RWPE2 (cell line): Measurements from ENCODE around the gene TTC23L.
A peak's percentile ranks its signal among the peaks of the same experiment; 100 is the strongest.

Source experiments
- ATAC-seq: fragments of 200-7000 bp; cut with Tn5 transposase; 3 replicates; pipeline ENCODE4 v1.9.1; 2021; ENCODE audit warnings: low read depth
- DNase-seq: peaks from one replicate; pipeline ENCODE4 v3.0.0-alpha.2; 2020; ENCODE audit warnings: low spot score
- H3K27ac ChIP-seq: fragments of 450-650 bp; 2 replicates; pipeline ENCODE4 v1.5.1; 2017; ENCODE audit warnings: mild to moderate bottlenecking; ENCODE audit not compliant: poor library complexity, severe bottlenecking
- H3K27me3 ChIP-seq: fragments of 250-450 bp; sonication (Bioruptor Pico); 2 replicates; pipeline ENCODE4 v1.5.1; 2021; ENCODE audit warnings: mild to moderate bottlenecking, moderate library complexity; ENCODE audit not compliant: insufficient read depth, poor library complexity, severe bottlenecking
- H3K36me3 ChIP-seq: fragments of 250-450 bp; sonication (Bioruptor Pico); 2 replicates; pipeline ENCODE4 v1.5.1; 2020; ENCODE audit warnings: low read depth, mild to moderate bottlenecking, moderate library complexity
- H3K4me1 ChIP-seq: fragments of 250-450 bp; sonication (Bioruptor Pico); 2 replicates; pipeline ENCODE4 v1.5.1; 2021; ENCODE audit warnings: mild to moderate bottlenecking, moderate library complexity; ENCODE audit not compliant: insufficient read depth, poor library complexity, severe bottlenecking
- H3K4me3 ChIP-seq: fragments of 250-450 bp; sonication (Bioruptor Pico); 2 replicates; pipeline ENCODE4 v1.5.1; 2021; ENCODE audit warnings: mild to moderate bottlenecking, moderate library complexity; ENCODE audit not compliant: severe bottlenecking
- H3K9me3 ChIP-seq: fragments of 250-450 bp; sonication (Bioruptor Pico); 2 replicates; pipeline ENCODE4 v1.5.1; 2021; ENCODE audit warnings: mild to moderate bottlenecking, moderate library complexity; ENCODE audit not compliant: severe bottlenecking
- CTCF ChIP-seq: fragments of 450-650 bp; IDR thresholded peaks from one replicate; pipeline ENCODE4 v1.5.1; 2017; ENCODE audit warnings: mild to moderate bottlenecking, moderate library complexity; ENCODE audit not compliant: poor library complexity, severe bottlenecking

Gene TTC23L

GRCh38 chr5:34898258-34898895, 59.4 kb downstream of the TTC23L start:
- Histone ChIP-seq H3K4me3 (no peak overlapping the region), H3K4me1 (peaks cover 6% of the 10 kb centered on the region), H3K27ac (no peak overlapping the region), H3K36me3 (peaks cover 15% of the 10 kb centered on the region), H3K27me3 (no peaks in the 10 kb centered on the region), H3K9me3 (no peaks in the 10 kb centered on the region)
- TF ChIP-seq CTCF: peak; percentile 96
- no peak for DNase-seq
- peak; percentile 84 for ATAC-seq

DNA sequence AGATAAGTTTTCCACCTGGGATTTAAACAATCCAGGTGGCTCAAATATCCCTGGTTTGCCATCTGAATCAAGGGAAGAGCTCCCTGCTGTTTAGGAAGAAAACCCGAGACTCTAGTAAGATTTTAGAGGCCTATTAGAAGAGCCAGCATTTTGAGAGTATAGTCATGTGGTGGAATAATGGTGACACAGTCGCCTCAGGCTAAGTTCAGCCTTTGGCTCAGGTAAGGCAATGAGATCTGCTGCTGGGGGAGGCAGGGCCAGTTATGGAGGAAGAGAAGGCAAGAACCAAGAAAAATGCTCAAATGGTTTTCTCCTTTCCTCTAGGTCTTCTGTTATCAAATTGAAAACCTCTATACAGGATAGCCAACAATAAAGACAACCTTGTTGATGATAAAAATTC, 60.1 kb downstream of the TTC23L start:
- DNase-seq: no peak
- H3K4me3 ChIP-seq: no peak overlapping the region
- peaks cover 19% of the 10 kb centered on the region for H3K36me3 ChIP-seq
- no peak for ATAC-seq
- H3K9me3 ChIP-seq: no peaks in the 10 kb centered on the region
- H3K27me3 ChIP-seq: no peaks in the 10 kb centered on the region
- peaks cover 6% of the 10 kb centered on the region for H3K4me1 ChIP-seq
- H3K27ac ChIP-seq: no peak overlapping the region
- no peak for TF ChIP-seq CTCF

DNA sequence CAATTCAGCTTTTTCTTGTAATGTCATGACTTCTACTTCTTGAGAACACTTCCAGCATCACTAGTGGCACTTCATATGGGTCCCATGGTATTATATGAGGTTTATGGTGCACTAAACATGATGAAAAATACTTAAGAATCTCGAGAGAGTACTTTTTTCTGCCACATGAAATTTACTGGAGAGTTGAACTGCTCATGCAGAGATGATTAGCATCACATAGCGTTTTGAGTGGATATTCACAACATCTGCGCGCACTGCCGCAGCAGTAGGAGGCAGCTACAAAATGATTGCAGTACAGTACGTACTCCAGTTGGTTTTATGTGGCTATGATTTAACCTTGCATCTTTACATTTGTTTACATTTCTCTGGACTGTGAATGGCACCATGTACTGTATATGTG, 61.7 kb downstream of the TTC23L start:
- Histone ChIP-seq H3K9me3 (no peaks in the 10 kb centered on the region), H3K4me1 (peaks cover 6% of the 10 kb centered on the region), H3K4me3 (no peak overlapping the region), H3K27me3 (no peaks in the 10 kb centered on the region), H3K27ac (no peak overlapping the region), H3K36me3 (peaks cover 32% of the 10 kb centered on the region)
- TF ChIP-seq CTCF: no peak
- DNase-seq: no peak
- ATAC-seq: no peak

GRCh38 chr5:34903260-34903659, 64.3 kb downstream of the TTC23L start:
- ATAC-seq (no peak), DNase-seq (no peak)
- H3K9me3 ChIP-seq: no peaks in the 10 kb centered on the region
- no peaks in the 10 kb centered on the region for H3K4me1 ChIP-seq
- no peak overlapping the region for H3K27ac ChIP-seq
- no peaks in the 10 kb centered on the region for H3K27me3 ChIP-seq
- H3K4me3 ChIP-seq: no peak overlapping the region
- TF ChIP-seq CTCF: no peak
- H3K36me3 ChIP-seq: peaks cover 56% of the 10 kb centered on the region

- Histone ChIP-seq H3K36me3 (peaks cover 78% of the 10 kb centered on the region), H3K4me1 (no peaks in the 10 kb centered on the region), H3K4me3 (no peak overlapping the region), H3K9me3 (no peaks in the 10 kb centered on the region), H3K27me3 (no peaks in the 10 kb centered on the region), H3K27ac (no peak overlapping the region)
- peak; percentile 73 for TF ChIP-seq CTCF
- ATAC-seq (no peak), DNase-seq (no peak)
These were observed 66.6 kb downstream of the TTC23L start for GRCh38 chr5:34905564-34905963.
